Stromal cell of bone marrow (primary cell): ENCODE results near the gene ZKSCAN5.

Experiments
- DNase-seq: peaks from one replicate; pipeline ENCODE4 v3.0.0-alpha.2; 2012; ENCODE audit warnings: low read depth

The ZKSCAN5 gene

DNA sequence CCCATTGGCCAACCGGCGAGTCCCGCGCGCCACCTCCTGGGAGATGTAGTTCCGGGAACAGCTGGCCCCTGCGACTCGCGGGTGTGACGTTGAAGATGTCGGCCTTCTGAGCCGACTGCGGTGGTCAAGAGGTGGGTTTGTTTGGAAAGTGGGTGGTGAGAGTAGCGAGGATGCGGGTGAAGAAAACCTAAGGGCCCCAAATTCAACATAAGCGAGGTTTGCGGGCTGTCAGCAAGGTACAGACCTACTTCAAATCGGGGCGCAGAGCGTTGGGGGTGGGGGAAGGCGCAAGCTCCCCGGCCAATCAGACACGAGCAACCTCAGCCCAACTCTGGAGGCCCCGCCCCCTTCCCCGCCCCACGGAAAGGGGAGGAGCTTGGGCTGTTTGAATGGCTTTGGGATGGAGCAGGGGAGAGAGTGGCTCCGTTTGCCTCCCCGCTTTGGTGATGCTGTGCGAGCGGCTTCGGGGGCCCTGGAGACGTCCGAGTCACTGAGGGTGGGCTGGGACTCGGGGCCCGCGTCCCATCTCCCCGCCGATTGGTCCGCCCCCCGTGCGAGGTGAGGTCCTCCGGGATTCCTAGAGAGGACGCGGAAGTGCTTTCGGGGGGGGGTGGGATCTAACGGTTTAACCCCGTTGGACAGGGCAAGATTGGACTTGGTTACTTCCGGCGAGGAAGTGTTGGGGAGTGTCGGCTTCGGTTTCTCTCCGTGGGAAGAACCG, at the start of gene ZKSCAN5:
Gene ZKSCAN5, plus strand, starts transcription at position 60 of the 721 bp plus-strand sequence. CDS start 1,383 bp downstream, outside the sequence.
- peak; percentile 94 for DNase-seq

DNA sequence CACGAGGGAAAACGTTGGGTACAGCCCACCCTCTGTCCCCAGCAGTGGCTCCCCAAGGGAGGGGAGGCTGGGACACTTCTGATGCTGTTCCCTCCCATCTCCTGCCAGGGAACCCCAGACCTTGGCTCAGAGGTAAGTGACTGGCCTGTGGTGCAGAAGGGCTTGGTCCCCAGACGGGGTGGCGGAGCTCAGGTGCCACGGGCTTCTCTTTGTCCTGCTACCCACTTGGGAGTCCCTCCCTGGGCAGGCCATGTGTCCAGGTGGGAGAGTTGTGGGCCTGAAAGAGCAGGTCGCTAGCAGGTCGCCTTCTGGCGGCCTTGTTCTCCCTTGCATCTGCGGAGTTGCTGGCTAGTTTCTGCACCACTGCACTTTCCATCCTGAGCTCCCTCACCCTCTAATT, 48.6 kb upstream of the ZKSCAN5 start:
- no peak for DNase-seq

- no peak for DNase-seq
Measured at GRCh38 chr7:99456288-99456687, 48.2 kb upstream of the ZKSCAN5 start.

DNA sequence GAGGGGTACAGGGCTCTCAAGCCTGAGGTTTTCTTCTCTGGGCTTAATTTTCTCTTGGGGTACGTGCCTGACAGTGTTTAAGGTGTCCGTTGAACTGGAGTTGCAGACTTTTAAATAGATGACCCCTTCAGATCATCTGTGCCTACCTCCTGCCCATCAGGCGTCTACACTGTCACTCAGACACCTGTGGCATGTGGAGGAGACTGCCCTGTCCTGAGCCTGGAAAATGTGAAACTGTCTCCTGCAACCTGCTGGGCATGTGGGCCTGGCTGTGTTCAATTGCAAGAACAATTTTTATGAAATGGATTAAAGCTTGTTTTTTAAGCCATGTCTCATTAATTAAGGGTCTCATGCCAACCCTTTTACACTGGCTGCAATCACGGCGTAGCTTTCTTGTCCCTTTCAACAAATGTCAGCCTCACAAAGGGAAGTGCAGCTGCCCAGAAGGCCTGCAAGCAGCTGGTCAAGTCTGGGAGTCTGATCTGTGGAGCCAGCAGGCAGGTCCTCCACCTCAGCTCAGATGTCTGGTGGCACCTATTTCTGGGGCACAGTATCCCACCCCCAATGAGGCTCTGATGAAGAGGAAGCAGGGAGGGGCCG, 47.3 kb upstream of the ZKSCAN5 start:
- DNase-seq, result no peak

GRCh38 chr7:99457650-99458493, 46.6 kb upstream of the ZKSCAN5 start:
- DNase-seq, result no peak

GRCh38 chr7:99459087-99459486, 45.4 kb upstream of the ZKSCAN5 start:
- DNase-seq, result no peak

DNA sequence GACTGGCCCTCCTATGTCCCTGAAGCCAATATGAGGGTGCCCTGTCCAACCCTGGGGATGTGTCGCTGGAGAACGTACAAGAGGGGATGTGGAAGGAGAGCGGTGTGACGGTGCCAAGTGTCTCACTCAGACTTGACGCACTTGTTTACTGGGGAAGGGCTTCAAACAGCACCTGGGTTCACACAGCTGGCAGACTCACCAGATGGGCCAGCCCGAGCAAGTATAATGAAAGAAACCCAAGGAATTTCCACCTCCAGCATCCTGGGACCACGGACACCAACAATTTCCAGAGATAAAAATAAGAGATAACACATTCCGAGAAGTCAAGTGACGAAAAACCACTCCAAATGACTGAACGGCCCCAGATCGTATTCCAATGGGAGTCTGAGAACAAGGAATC, 43.8 kb upstream of the ZKSCAN5 start:
- no peak for DNase-seq

DNA sequence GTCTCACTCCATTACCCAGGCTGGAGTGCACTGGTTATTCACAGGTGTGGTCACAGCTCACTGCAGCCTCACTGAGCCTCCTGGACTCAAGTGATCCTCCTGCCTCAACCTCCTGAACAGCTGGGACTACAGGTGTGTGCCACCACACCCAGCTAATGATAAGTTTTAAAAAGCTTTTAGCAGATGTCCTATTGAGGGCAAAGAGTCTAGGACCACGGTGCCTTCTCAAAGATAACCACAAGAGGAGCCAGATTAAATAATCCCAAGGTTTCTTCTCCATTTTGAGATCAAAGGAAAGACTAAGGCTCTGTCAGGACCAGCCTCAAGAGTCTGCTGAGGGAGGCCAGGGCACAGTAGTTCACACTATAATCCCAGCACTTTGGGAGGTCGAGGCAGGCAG, 43.2 kb upstream of the ZKSCAN5 start:
- no peak for DNase-seq

- no peak for DNase-seq
Measured at GRCh38 chr7:99465421-99465768, 39.1 kb upstream of the ZKSCAN5 start.

DNA sequence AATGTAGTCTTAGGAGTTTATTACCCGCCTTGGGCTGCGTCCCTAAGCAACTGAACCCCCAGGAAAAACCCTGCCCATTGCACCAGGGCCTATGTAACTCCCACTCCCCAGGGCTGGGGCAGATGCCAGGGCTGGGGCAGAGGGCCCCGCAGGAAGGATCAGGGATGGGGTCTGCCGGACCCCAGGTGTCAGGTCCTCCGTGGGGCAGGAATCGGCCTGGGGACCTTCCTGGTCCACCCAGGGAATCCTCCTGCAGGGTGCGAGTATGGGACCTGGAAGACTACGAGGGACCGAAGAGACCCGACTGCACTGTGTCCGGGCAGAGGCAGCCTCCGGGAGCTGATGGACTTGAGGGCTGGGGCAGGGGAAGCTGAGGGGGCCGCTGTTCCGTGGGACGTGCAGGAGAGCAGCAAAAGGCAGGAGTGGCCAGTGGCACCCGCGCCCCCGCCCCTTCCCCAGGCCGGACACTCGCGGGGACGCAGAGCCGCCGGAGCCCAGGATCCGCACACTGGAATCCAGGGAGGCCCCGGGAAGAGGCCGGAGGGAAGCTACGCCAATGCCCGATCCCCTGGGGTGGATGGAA, 36.0 kb upstream of the ZKSCAN5 start:
- no peak for DNase-seq

DNA sequence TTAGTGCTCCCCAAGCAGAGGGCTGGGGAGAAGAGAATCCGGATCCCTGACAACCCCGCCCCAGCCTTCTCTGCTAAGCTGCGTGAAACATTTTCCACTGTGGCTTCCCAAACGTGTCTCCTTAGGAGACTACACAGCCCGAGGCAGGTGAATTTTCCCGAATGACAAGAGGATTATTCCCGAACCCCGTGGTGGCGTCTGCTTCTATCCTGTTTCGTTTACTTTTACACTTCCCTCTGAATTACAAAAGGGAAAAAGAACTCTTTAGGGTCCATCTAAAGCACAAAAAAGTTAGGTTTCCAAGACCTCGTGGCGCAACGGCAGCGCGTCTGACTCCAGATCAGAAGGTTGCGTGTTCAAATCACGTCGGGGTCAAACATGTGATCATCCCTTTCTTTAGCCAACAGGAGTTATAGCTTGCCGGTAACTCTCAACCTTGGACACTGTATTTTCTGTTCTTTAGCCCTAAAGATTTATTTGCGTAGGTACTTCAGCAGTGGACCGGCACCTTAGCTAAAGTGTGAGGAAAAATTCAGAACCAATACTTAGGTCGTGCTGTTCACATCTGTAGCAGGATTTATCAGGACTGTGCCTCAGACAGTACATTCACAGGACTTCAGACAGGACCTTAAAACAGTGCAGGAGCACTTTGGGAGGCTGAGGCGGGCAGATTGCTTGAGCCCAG, 34.9 kb upstream of the ZKSCAN5 start:
- DNase-seq, result no peak

- peak; percentile 94 for DNase-seq
Measured at GRCh38 chr7:99472561-99473314, 31.7 kb upstream of the ZKSCAN5 start, which contains the start of gene ZNF789. Gene ZNF789 (plus strand): TSS chr7:99472890. CDS start chr7:99476457, 3,567 bp downstream.

DNA sequence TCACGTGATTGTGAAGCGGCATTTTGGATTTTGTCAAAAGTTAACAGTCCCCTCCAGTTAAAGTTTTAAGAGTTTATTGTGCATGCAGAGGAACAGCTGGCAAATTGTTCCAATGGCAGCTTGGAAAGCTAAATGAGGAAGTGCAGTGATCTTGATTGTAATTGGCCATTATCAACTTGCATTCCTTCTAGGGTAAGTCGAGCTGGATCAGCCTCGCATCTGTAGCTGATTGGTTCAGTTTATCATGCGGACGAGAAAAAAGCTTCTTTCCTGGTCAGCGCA, 31.2 kb upstream of the ZKSCAN5 start:
- peak; percentile 41 for DNase-seq

GRCh38 chr7:99476107-99476506, 28.4 kb upstream of the ZKSCAN5 start:
- DNase-seq, result no peak

- DNase-seq, result no peak
Measured at GRCh38 chr7:99478464-99479440, 25.7 kb upstream of the ZKSCAN5 start.

GRCh38 chr7:99485094-99485493, 19.4 kb upstream of the ZKSCAN5 start:
- DNase-seq, result no peak

DNA sequence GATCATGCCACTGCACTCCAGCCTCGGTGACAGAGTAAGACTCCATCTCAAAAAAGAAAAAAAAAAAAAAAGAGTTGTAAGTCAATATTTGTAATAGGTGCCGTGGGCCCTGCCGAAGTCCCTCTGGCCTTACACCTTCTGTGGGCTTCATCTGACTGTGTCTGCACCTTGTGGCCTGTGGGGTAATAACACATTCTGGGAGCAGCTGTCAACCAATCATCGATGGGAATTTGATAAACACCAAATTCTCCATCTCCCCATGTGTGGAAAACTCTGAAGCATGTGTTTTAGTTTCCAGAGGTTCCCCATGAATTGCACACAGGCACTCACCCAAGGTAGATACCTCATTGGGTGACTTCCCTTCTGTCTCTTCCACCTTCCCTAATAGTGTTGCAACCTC, 15.2 kb upstream of the ZKSCAN5 start:
- DNase-seq, result no peak

GRCh38 chr7:99490878-99491277, 13.6 kb upstream of the ZKSCAN5 start:
- DNase-seq, result no peak

DNA sequence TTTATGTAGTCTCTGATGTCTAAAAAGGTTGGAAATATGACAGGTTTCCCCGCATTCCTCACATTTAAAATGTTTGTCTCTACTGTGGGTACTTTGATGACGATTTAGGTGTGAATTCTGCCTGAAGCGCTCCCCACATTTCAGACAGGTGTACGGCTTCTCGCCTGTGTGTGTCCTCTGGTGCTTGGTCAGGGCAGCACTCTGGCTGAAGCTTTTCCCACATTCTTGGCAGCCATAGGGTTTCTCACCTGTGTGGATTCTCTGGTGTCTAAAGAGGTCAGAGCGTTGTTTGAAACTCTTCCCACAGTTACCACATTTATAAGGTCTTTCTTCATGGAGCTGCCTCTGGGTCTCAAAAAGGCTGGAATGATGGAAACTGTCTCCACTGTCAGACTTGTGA, 10.6 kb upstream of the ZKSCAN5 start:
- DNase-seq, result no peak
